Measurements from ENCODE around the gene GPR180.
"Not testable (repeated sequence)": the region's sequence is repeated elsewhere in the genome, so short reads cannot be mapped to it uniquely, and the experiment has no call there.

Gene GPR180

GRCh38 chr13:94595950-94596574 is 5.6 kb upstream of the GPR180 start, which contains the start of gene TGDS:
Gene TGDS (minus strand): TSS chr13:94596152. CDS start chr13:94596136, 16 bp downstream.
- peak; percentile 82 to 85 for DNase-seq (ENCODE audit: extremely low read depth in 1 of 2, low read depth in 1 of 2)

- DNase-seq (ENCODE audit: extremely low read depth in 1 of 2, low read depth in 1 of 2) = no peak
These were observed 5.1 kb upstream of the GPR180 start for GRCh38 chr13:94596575-94596971.

DNA sequence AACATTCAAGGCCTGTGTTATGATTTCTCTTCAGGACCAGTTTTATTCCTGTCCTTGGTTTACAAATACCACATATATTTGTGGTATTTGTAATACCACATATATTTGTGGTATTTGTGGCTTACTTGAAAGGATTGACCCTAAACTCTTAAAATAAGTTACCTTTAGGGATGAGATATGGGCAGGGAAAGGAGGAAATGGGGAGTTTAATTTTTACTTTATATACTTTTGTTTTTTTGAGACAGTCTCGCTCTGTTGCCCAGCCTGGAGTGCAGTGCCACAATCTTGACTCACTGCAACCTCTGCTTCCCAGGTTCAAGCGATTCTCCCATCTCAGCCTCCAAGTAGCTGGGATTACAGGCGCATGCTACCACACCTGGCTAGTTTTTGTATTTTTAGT is 3.4 kb upstream of the GPR180 start:
- no peak for DNase-seq (ENCODE audit: extremely low read depth in 1 of 2, low read depth in 1 of 2)

- DNase-seq (ENCODE audit: extremely low read depth in 1 of 2, low read depth in 1 of 2) = no peak
These were observed 1.8 kb upstream of the GPR180 start for GRCh38 chr13:94599877-94600276.

DNA sequence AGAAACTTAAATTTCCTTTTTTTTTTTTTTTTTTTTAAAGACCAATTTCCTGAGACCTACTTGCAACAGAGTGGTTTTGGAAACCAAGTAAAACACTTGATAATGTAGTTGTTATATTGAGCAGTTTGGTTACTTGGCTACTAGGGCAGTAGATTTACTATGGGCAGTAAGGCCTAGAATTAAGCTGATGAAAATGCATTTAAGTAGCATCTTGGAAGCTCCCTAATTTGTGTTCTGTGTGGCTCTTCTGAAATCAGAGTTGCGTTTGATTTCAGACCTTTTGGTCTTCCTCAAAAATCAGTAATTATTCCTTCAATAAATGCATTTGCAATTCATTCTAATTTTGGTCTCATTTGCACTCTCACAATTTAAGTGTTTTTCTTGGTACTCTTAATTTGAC is 810 bp downstream of the GPR180 start:
- no peak for DNase-seq (ENCODE audit: extremely low read depth in 1 of 2, low read depth in 1 of 2)

DNA sequence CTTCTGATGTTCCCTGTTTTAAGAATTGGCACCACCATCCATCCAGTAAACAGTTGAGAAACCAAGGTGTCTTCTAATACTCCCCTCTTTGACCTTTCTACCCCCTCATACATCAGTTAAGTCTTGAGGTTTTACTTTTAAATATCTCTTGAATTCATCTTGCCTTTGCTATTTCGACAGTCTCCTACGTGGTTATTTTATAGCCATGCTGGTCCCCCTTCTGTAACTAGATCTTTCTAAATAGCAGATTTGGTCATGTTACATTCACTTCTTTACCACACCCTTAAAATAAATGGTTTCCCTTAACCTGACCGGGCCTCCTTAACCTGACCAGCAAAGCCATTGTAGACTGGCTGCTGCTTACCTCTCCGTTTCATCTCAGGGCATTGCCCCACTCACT is 5.4 kb downstream of the GPR180 start:
- DNase-seq (ENCODE audit: extremely low read depth in 1 of 2, low read depth in 1 of 2) = no peak

DNA sequence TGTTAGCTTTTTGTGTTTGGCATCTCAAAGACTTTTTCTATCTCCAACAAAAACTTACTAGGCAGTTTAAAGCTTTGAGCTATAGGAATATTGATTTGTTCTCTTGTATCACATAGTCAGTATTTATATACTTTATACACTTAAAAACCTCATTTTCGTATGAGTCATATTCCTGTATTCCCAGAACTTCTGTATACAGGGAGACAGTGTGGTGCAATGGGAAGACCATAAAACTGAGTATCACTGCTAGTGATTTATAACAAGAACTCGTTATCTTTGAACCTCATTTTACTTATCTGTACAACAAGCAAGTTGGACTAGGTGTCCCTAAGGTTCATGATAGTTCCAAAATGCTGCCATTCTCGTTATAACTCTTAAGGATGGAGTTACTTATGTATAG is 6.3 kb downstream of the GPR180 start:
- DNase-seq (ENCODE audit: extremely low read depth in 1 of 2, low read depth in 1 of 2) = no peak

DNA sequence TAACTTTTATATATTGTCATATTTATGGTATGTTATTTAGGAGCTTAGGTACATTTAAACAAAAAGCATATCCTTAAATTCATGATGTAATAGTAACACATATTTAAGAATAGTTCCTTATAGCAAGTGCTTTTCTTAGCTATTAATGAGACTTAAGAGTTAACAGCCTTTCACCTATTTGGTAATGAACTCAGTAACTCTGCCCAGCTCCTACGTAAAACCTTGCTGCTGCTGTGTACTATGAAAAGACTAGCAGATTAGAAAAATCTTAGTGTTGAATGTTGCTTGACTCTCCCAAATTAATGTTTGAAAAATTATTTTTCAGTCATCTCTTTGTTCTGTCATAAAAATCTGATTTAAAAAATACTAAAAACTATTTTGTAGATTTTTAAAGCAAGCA is 6.9 kb downstream of the GPR180 start:
- no peak for DNase-seq (ENCODE audit: extremely low read depth in 1 of 2, low read depth in 1 of 2)

DNA sequence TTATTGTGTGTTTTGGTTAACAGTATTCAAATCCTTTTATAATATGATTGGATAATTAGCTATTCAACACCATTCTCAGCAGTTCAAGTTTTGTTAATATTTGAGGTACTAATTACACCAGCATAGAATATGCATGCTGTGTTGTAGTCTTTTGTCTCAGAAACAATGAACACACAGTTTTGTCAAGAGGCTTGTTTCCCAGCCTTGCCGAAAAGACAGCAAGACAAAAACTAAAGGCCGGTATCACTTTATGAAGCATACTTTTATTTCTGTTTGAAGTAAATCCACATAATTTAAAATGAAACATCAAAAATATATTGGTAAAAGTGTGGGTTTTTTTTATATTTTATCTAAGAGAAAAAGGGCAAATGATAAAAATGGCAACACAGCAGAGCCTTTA is 7.5 kb downstream of the GPR180 start:
- no peak for DNase-seq (ENCODE audit: extremely low read depth in 1 of 2, low read depth in 1 of 2)

DNA sequence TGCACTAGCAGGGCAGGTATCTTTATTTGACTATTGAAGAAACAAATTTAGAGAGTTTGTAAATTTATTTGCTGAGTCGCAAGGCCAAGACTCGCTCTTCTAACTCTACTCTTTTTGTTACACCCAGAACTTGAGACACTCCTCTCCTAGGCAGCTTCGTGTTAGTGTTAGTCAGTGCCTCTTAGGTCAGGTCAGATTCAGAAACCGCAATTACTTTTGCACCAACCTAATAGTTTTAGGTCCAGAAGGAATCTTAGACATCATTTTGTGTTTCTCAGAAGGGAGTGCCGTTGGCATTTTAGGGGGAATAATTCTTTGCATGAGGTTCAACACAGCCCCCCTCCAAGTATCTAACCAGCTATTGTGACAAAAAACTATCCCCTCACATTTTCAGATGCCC is 8.8 kb downstream of the GPR180 start:
- DNase-seq (ENCODE audit: extremely low read depth in 1 of 2, low read depth in 1 of 2) = no peak

GRCh38 chr13:94612050-94612449 is 10.4 kb downstream of the GPR180 start:
- no peak for DNase-seq (ENCODE audit: extremely low read depth in 1 of 2, low read depth in 1 of 2)

GRCh38 chr13:94613051-94613450 is 11.4 kb downstream of the GPR180 start:
- no peak for DNase-seq (ENCODE audit: extremely low read depth in 1 of 2, low read depth in 1 of 2)

GRCh38 chr13:94617389-94618000 is 15.8 kb downstream of the GPR180 start:
- DNase-seq (ENCODE audit: extremely low read depth in 1 of 2, low read depth in 1 of 2) = no peak

GRCh38 chr13:94620286-94620896 is 18.7 kb downstream of the GPR180 start:
- no peak for DNase-seq (ENCODE audit: extremely low read depth in 1 of 2, low read depth in 1 of 2)

GRCh38 chr13:94622344-94622743 is 20.7 kb downstream of the GPR180 start:
- no peak for DNase-seq (ENCODE audit: extremely low read depth in 1 of 2, low read depth in 1 of 2)

GRCh38 chr13:94623316-94623715 is 21.7 kb downstream of the GPR180 start:
- no peak for DNase-seq (ENCODE audit: extremely low read depth in 1 of 2, low read depth in 1 of 2)

- DNase-seq (ENCODE audit: extremely low read depth in 1 of 2, low read depth in 1 of 2) = no peak
These were observed 29.2 kb downstream of the GPR180 start for GRCh38 chr13:94630858-94631257.

DNA sequence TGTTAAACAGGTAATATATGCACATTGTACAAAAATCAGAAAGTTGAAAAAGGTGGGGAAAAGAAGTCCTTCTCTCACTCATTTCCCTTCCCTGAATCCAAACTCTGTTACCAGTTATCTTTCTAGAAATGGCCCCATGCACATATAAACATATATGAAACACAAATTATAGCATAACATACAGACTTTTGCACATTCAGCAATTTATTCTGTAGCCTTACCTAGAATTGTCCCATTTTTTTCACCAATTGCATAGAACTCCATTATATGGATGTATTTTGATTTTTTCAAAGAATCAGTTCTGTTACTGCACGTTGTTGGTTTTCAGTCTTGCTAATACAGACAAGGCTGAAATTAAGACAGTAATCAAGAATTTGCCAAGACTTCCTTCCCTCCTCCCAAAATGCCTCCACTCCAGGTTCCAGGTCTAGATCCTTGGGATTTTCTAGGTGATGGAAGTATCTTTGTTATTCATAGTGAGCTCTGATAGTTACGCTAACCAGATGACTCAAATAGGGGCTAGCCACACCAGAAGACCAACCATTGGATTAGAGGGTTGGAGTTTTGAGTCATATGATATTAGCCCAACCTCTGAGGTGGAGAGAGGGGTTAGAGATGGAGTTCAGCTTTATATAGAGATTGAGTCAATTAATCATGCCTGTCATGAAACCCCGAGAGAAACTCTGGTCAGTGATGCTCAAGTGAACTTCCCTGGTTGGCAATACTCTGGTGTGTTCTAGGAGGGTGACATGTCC is 30.7 kb downstream of the GPR180 start:
- no peak for DNase-seq (ENCODE audit: extremely low read depth in 1 of 2, low read depth in 1 of 2)

GRCh38 chr13:94636096-94636495 is 34.4 kb downstream of the GPR180 start:
- not testable (repeated sequence) for DNase-seq (ENCODE audit: extremely low read depth in 1 of 2, low read depth in 1 of 2)

- DNase-seq (ENCODE audit: extremely low read depth in 1 of 2, low read depth in 1 of 2) = no peak
These were observed 35.4 kb downstream of the GPR180 start for GRCh38 chr13:94636942-94637578.

GRCh38 chr13:94637677-94638076 is 36.0 kb downstream of the GPR180 start:
- not testable (repeated sequence) for DNase-seq (ENCODE audit: extremely low read depth in 1 of 2, low read depth in 1 of 2)
